Breast epithelium (tissue), 3 donors: ENCODE results near the gene CD4.

Source experiments
- CTCF ChIP-seq, 3 donors: fragments of 450-650 bp; IDR thresholded peaks; one replicate each; pipeline ENCODE4 v1.5.1; 2016 to 2017; ENCODE audit warnings: antibody characterized with exemption in 3 of 3, mild to moderate bottlenecking in 3 of 3, moderate library complexity in 3 of 3
- POLR2A ChIP-seq: fragments of 450-650 bp; IDR thresholded peaks from one replicate; pipeline ENCODE4 v1.6.1; 2016; ENCODE audit warnings: antibody characterized with exemption, mild to moderate bottlenecking, moderate library complexity

- no peak for TF ChIP-seq CTCF (IDR thresholded peaks at IDR 0.05)
- no peak for TF ChIP-seq POLR2A
These were observed 73.7 kb downstream of the CD4 start for GRCh38 chr12:6863033-6863432.
